ENCODE results near the gene SPINK4.

GRCh38 chr9:33241298-33241697 is 1.3 kb downstream of the SPINK4 start:
- TF ChIP-seq, protein P1, sequence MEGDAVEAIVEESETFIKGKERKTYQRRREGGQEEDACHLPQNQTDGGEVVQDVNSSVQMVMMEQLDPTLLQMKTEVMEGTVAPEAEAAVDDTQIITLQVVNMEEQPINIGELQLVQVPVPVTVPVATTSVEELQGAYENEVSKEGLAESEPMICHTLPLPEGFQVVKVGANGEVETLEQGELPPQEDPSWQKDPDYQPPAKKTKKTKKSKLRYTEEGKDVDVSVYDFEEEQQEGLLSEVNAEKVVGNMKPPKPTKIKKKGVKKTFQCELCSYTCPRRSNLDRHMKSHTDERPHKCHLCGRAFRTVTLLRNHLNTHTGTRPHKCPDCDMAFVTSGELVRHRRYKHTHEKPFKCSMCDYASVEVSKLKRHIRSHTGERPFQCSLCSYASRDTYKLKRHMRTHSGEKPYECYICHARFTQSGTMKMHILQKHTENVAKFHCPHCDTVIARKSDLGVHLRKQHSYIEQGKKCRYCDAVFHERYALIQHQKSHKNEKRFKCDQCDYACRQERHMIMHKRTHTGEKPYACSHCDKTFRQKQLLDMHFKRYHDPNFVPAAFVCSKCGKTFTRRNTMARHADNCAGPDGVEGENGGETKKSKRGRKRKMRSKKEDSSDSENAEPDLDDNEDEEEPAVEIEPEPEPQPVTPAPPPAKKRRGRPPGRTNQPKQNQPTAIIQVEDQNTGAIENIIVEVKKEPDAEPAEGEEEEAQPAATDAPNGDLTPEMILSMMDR (IDR thresholded peaks at IDR 0.05): no peak
- TF ChIP-seq EZH2phosphoT487 (IDR thresholded peaks at IDR 0.05): no peak
